ENCODE results near the gene S100A3. TPM values are rescaled to one million over a fixed set of nuclear protein-coding genes. Genes with fewer than 3 reads are reported as not detected.

The S100A3 gene
- total RNA-seq, 1 donor from 2014 or later = 1.3 TPM

GRCh38 chr1:153561466-153561985 lies 12.5 kb upstream of the S100A3 start:
- ATAC-seq (no peak), DNase-seq (peak; percentile 48)
- peaks cover 16% of the 10 kb centered on the region for H3K4me1 ChIP-seq
- TF ChIP-seq CTCF (IDR thresholded peaks at IDR 0.05) = no peak
- intact Hi-C loops (cut with DNase I) = no loop called here
- H3K27ac ChIP-seq = no peak overlapping the region
- H3K9me3 ChIP-seq = no peaks in the 10 kb centered on the region
- H3K27me3 ChIP-seq = no peaks in the 10 kb centered on the region
- no peaks in the 10 kb centered on the region for H3K36me3 ChIP-seq
- no peak overlapping the region for H3K4me3 ChIP-seq

DNA sequence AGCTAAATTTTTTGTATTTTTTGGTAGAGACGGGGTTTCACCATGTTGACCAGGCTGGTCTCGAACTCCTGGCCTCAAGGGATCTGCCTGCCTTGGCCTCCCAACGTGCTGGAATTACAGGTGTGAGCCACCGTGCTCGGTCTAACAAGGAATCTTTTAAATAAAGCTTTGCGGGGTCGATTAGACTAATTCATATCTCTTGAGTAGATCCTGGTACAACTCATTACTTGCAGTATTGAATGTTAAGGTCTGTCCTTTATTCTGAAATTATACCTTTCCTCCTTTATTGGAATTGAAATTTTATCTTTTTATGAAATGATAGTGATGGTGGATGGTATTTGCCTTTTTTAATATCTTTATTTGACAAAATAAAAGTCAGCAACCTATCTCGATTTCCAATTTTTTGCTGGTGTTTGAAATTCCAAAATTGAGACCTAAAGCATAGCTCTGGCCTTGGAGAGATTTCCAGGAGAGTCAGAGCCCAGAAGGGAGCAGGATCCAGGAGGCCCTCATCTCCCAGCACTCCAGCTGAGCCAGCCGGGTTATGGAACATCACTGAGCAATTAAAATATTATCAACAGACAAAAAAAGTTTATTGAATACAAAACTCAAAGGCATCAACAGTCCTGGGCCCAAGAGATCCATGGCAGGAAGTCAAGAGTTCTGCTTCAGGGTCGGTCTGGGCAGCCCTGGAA lies 11.9 kb upstream of the S100A3 start:
- intact Hi-C loops (cut with DNase I) = no loop called here
- TF ChIP-seq CTCF (IDR thresholded peaks at IDR 0.05) = no peak
- ATAC-seq (no peak), DNase-seq (peak; percentile 42)
- Histone ChIP-seq H3K4me1 (peaks cover 11% of the 10 kb centered on the region), H3K36me3 (no peaks in the 10 kb centered on the region), H3K27me3 (no peaks in the 10 kb centered on the region), H3K4me3 (no peak overlapping the region), H3K9me3 (no peaks in the 10 kb centered on the region), H3K27ac (no peak overlapping the region)

DNA sequence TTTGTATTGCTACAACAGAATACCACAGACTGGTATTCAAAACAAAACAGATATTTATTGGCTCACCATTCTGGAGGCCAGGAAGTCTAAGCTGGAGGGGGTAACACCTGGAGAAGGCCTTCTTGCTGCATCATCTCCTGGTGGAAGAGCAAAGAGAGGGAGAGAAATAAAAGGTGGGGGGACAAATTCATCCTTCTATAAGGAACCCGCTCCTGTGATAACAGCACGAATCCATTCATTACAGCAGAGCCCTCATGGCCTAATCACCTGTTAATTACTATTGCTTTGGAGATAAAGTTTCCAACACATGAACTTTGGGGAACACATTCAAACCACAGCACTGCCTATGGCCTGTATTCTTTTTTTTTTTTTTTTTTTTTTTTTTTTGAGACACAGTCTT lies 11.2 kb upstream of the S100A3 start:
- no peak for ATAC-seq
- H3K9me3 ChIP-seq = no peaks in the 10 kb centered on the region
- peaks cover 4% of the 10 kb centered on the region for H3K4me1 ChIP-seq
- no peak overlapping the region for H3K4me3 ChIP-seq
- no peak for DNase-seq
- intact Hi-C loops (cut with DNase I) = no loop called here
- no peaks in the 10 kb centered on the region for H3K36me3 ChIP-seq
- no peaks in the 10 kb centered on the region for H3K27me3 ChIP-seq
- no peak for TF ChIP-seq CTCF (IDR thresholded peaks at IDR 0.05)
- H3K27ac ChIP-seq = no peak overlapping the region

GRCh38 chr1:153557877-153558276 lies 8.8 kb upstream of the S100A3 start:
- peaks cover 17% of the 10 kb centered on the region for H3K4me1 ChIP-seq
- no peaks in the 10 kb centered on the region for H3K36me3 ChIP-seq
- no peaks in the 10 kb centered on the region for H3K27me3 ChIP-seq
- TF ChIP-seq CTCF (IDR thresholded peaks at IDR 0.05) = no peak
- no peaks in the 10 kb centered on the region for H3K9me3 ChIP-seq
- intact Hi-C loops (cut with DNase I) = no loop called here
- no peak overlapping the region for H3K4me3 ChIP-seq
- no peak for DNase-seq
- H3K27ac ChIP-seq = no peak overlapping the region
- no peak for ATAC-seq

DNA sequence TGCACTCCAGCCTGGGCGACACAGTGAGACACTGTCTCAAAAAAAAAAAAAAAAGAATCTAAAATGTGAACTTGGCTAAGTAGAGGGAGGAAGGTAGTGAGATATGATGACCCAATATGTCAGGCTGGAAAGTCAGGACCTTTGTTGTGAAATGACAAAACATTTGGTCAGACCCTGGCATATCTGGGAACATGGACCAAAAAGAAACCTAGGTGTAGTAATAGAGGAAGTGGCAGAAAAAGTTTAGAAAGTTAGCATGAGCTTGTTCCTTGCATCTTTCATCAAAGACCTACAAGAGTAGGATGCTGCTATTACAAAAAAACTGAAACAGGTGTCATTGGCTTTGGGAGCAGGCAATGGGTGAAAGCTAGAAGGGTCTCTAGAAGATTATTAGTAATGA lies 7.3 kb upstream of the S100A3 start:
- no peak overlapping the region for H3K27ac ChIP-seq
- no peak for ATAC-seq
- no peak for TF ChIP-seq CTCF (IDR thresholded peaks at IDR 0.05)
- no peaks in the 10 kb centered on the region for H3K27me3 ChIP-seq
- intact Hi-C loops (cut with DNase I) = no loop called here
- H3K4me3 ChIP-seq = no peak overlapping the region
- H3K4me1 ChIP-seq = peaks cover 17% of the 10 kb centered on the region
- H3K36me3 ChIP-seq = no peaks in the 10 kb centered on the region
- H3K9me3 ChIP-seq = no peaks in the 10 kb centered on the region
- DNase-seq = no peak

Measured in upper lobe of right lung (tissue), 1 donor.